Measurements from ENCODE around the gene SLC35A3. TPM values are rescaled to one million over a fixed set of nuclear protein-coding genes. Genes with fewer than 3 reads are reported as not detected.

SLC35A3 gene
- total and polyA plus RNA-seq, 9 of the 15 experiments (the other 6 are each of a cell fraction or from before 2014, with no cell fraction given) = 3.5 to 21.7 (median 13.2) TPM

- H3K9me1 ChIP-seq (ENCODE audit: control insufficient read depth, insufficient read depth, low read length) = peaks cover 3% of the 10 kb centered on the region
- no peaks in the 10 kb centered on the region for H4K20me1 ChIP-seq (replicated peaks; ENCODE audit: control insufficient read depth, insufficient read depth, low read length)
- H3K4me2 ChIP-seq (ENCODE audit: insufficient read depth, low read length) = no peak overlapping the region
- no peak for ATAC-seq
- H3K27ac ChIP-seq (ENCODE audit: extremely low read depth, low read depth, low read length) = no peak overlapping the region
- no peak overlapping the region for H3K4me3 ChIP-seq
- H3K9me3 ChIP-seq (replicated peaks; ENCODE audit: control insufficient read depth, insufficient read depth, low read depth, low read length) = no peaks in the 10 kb centered on the region
- H3K9ac ChIP-seq (ENCODE audit: insufficient read depth in 1 of 2, low read depth in 2 of 2, low read length in 2 of 2) = no peak overlapping the region
- in situ Hi-C loops (cut with MboI) (no loop called here), intact Hi-C loops (cut with micrococcal nuclease) (no loop called here)
- POLR2A ChIA-PET = interaction anchor here (0.6 to 1.0 kb wide), 2 partner anchors 19 to 370 kb away, joined by 3 read pairs; no protein-coding TSS in a partner anchor
- TF ChIP-seq PPARD (CRISPR knock-in tag; IDR thresholded peaks at IDR 0.05) = no peak
- TF ChIP-seq ZSCAN32 (CRISPR knock-in tag; IDR thresholded peaks at IDR 0.05) = no peak
- TF ChIP-seq EP400 (IDR thresholded peaks at IDR 0.05) = no peak
- no peak for TF ChIP-seq ZNF77 (CRISPR knock-in tag; IDR thresholded peaks at IDR 0.05)
- TF ChIP-seq CUX1 (CRISPR knock-in tag; IDR thresholded peaks at IDR 0.05) = no peak
- TF ChIP-seq ZNF140 (CRISPR knock-in tag; IDR thresholded peaks at IDR 0.05) = no peak
- no peak for TF ChIP-seq SREBF2 (CRISPR knock-in tag; IDR thresholded peaks at IDR 0.05)
- no peak for TF ChIP-seq U2AF1 (optimal IDR thresholded peaks at IDR 0.05; ENCODE audit: low read depth, low read length)
- no peak for TF ChIP-seq MAFF (IDR thresholded peaks at IDR 0.05; ENCODE audit: low read length)
- TF ChIP-seq BCL6 (CRISPR knock-in tag; IDR thresholded peaks at IDR 0.05) = no peak
- CTCF ChIA-PET (ENCODE audit: low intra/inter-chr PET ratio) = no interaction called here
- H3K79me2 ChIP-seq (ENCODE audit: control insufficient read depth, insufficient read depth, low read length) = peaks cover 10% of the 10 kb centered on the region
- DNase-seq (ENCODE audit: extremely low read depth in 1 of 4, low spot score in 3 of 4) = no peak
- WGBS (ENCODE audit: insufficient coverage, low coverage, missing lambda C conversion rate) = 41% methylated on average over 2 of the region's 2 CpGs
- no peaks in the 10 kb centered on the region for H3K27me3 ChIP-seq (ENCODE audit: control insufficient read depth in 2 of 2, insufficient read depth in 2 of 2, low read length in 2 of 2)
- no TSS peak for BruUV-seq (replicated peaks)
- no peak overlapping the region for H2AFZ ChIP-seq (ENCODE audit: low read depth, low read length)
- H3K36me3 ChIP-seq (ENCODE audit: control insufficient read depth, insufficient read depth, low read length) = no peaks in the 10 kb centered on the region
- H3K4me1 ChIP-seq (replicated peaks in 1 of 2; ENCODE audit: control insufficient read depth in 2 of 2, insufficient read depth in 2 of 2, low read length in 2 of 2) = peaks cover 1 to 10% of the 10 kb centered on the region in 2 experiments; a peak in 3 of 5 replicates
- FAIRE-seq = no peak
Measured at GRCh38 chr1:99965646-99966375, 4.0 kb upstream of the SLC35A3 start.
